ENCODE measurements around the gene ANXA1. TPM values are rescaled to one million over a fixed set of nuclear protein-coding genes. Genes with fewer than 3 reads are reported as not detected.

Gene ANXA1
- total RNA-seq, 6 experiments from 2014 or later: 3.2 to 16.8 (median 12.5) TPM

- no peaks in the 10 kb centered on the region for H3K36me3 ChIP-seq
- ATAC-seq (no peak), DNase-seq (no peak)
- no peak overlapping the region for H3K4me3 ChIP-seq
- intact Hi-C loops (cut with DNase I): no loop called here
- 46% methylated on average over 2 of the region's 2 CpGs for WGBS (ENCODE audit: insufficient coverage, low coverage, low lambda C conversion rate, missing lambda C conversion rate)
- no peaks in the 10 kb centered on the region for H3K9me3 ChIP-seq
- H3K4me1 ChIP-seq: no peaks in the 10 kb centered on the region
- TF ChIP-seq POLR2A (IDR thresholded peaks at IDR 0.05): no peak
- TF ChIP-seq, protein P1, sequence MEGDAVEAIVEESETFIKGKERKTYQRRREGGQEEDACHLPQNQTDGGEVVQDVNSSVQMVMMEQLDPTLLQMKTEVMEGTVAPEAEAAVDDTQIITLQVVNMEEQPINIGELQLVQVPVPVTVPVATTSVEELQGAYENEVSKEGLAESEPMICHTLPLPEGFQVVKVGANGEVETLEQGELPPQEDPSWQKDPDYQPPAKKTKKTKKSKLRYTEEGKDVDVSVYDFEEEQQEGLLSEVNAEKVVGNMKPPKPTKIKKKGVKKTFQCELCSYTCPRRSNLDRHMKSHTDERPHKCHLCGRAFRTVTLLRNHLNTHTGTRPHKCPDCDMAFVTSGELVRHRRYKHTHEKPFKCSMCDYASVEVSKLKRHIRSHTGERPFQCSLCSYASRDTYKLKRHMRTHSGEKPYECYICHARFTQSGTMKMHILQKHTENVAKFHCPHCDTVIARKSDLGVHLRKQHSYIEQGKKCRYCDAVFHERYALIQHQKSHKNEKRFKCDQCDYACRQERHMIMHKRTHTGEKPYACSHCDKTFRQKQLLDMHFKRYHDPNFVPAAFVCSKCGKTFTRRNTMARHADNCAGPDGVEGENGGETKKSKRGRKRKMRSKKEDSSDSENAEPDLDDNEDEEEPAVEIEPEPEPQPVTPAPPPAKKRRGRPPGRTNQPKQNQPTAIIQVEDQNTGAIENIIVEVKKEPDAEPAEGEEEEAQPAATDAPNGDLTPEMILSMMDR (IDR thresholded peaks at IDR 0.05): no peak
- H3K27me3 ChIP-seq: no peaks in the 10 kb centered on the region
- no peak overlapping the region for H3K27ac ChIP-seq
Measured at GRCh38 chr9:73178044-73178443, 26.4 kb downstream of the ANXA1 start.

GRCh38 chr9:73179589-73179988 is 27.9 kb downstream of the ANXA1 start:
- ATAC-seq: no peak
- intact Hi-C loops (cut with DNase I): no loop called here
- 32% methylated on average over 3 of the region's 3 CpGs for WGBS (ENCODE audit: insufficient coverage, low coverage, low lambda C conversion rate, missing lambda C conversion rate)
- H3K9me3 ChIP-seq: no peaks in the 10 kb centered on the region
- no peaks in the 10 kb centered on the region for H3K4me1 ChIP-seq
- no peaks in the 10 kb centered on the region for H3K36me3 ChIP-seq
- H3K27ac ChIP-seq: no peak overlapping the region
- H3K4me3 ChIP-seq: no peak overlapping the region
- TF ChIP-seq, protein P1 (IDR thresholded peaks at IDR 0.05): no peak
- TF ChIP-seq POLR2A (IDR thresholded peaks at IDR 0.05): no peak
- no peaks in the 10 kb centered on the region for H3K27me3 ChIP-seq
- DNase-seq: no peak

DNA sequence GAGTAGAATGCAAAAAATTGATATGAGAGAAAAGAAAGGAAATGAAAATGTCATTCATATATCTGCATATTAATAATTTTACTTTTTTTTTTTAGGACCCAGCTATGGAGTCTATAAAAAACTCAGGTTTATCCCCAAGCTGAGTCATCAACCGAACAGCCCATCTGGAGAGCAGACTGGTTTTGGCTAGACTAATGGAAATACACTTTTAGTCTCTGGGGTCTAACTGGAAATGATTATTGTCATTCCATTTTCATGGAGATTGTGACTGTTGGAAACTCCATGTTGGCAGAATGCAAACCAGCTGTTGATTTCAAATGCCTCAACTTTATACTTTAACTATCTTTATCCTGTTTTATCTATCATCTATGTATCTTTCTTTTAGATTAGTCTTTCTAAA is 28.7 kb downstream of the ANXA1 start:
- H3K36me3 ChIP-seq: no peaks in the 10 kb centered on the region
- no peaks in the 10 kb centered on the region for H3K4me1 ChIP-seq
- H3K4me3 ChIP-seq: no peak overlapping the region
- no peak for ATAC-seq
- no peaks in the 10 kb centered on the region for H3K9me3 ChIP-seq
- H3K27ac ChIP-seq: no peak overlapping the region
- intact Hi-C loops (cut with DNase I): loop anchor here (5.0 kb wide), 2 partner anchors 68 to 73 kb away; no protein-coding TSS in a partner anchor
- no peaks in the 10 kb centered on the region for H3K27me3 ChIP-seq
- no peak for DNase-seq
- TF ChIP-seq, protein P1 (IDR thresholded peaks at IDR 0.05): no peak
- no peak for TF ChIP-seq POLR2A (IDR thresholded peaks at IDR 0.05)
- 33% methylated on average over 1 of the region's 1 CpG for WGBS (ENCODE audit: insufficient coverage, low coverage, low lambda C conversion rate, missing lambda C conversion rate)

DNA sequence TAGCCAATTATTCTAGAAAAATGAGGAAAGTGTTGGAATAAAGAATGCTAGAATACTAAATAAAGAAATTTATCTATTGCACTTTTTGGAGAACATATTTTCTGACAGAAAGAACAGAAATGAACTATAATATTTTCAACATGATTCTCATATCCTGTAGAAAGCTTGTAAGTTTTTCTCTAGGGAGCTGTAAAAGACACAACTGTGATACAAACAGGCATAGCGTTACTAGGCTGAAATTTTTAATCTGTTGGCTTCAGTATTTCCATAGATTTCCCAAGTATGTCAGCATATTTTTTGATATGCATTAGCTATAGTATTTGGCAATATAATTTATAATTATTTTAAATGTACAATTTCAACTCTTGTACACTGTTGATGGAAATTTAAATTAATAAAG is 31.3 kb downstream of the ANXA1 start:
- H3K36me3 ChIP-seq: no peaks in the 10 kb centered on the region
- no peaks in the 10 kb centered on the region for H3K27me3 ChIP-seq
- no peak for DNase-seq
- intact Hi-C loops (cut with DNase I): loop anchor here (5.0 kb wide), 2 partner anchors 71 to 76 kb away; no protein-coding TSS in a partner anchor
- H3K9me3 ChIP-seq: no peaks in the 10 kb centered on the region
- no peaks in the 10 kb centered on the region for H3K4me1 ChIP-seq
- no peak for ATAC-seq
- WGBS (ENCODE audit: insufficient coverage, low coverage, low lambda C conversion rate, missing lambda C conversion rate): 83% methylated on average over 1 of the region's 1 CpG
- H3K27ac ChIP-seq: no peak overlapping the region
- no peak for TF ChIP-seq POLR2A (IDR thresholded peaks at IDR 0.05)
- TF ChIP-seq, protein P1 (IDR thresholded peaks at IDR 0.05): no peak
- no peak overlapping the region for H3K4me3 ChIP-seq

GRCh38 chr9:73183428-73183827 is 31.8 kb downstream of the ANXA1 start:
- no peak for TF ChIP-seq POLR2A (IDR thresholded peaks at IDR 0.05)
- TF ChIP-seq, protein P1 (IDR thresholded peaks at IDR 0.05): no peak
- H3K27me3 ChIP-seq: no peaks in the 10 kb centered on the region
- DNase-seq: no peak
- no peak for ATAC-seq
- no peak overlapping the region for H3K27ac ChIP-seq
- no peaks in the 10 kb centered on the region for H3K4me1 ChIP-seq
- H3K4me3 ChIP-seq: no peak overlapping the region
- intact Hi-C loops (cut with DNase I): loop anchor here (5.0 kb wide), 2 partner anchors 71 to 76 kb away; no protein-coding TSS in a partner anchor
- no peaks in the 10 kb centered on the region for H3K36me3 ChIP-seq
- H3K9me3 ChIP-seq: no peaks in the 10 kb centered on the region

Data from right lobe of liver (tissue), 6 donors.